Measurements from ENCODE around the gene GAS7. TPM values are rescaled to one million over a fixed set of nuclear protein-coding genes. Genes with fewer than 3 reads are reported as not detected.

Gene GAS7
- total and polyA plus RNA-seq, 10 of the 15 experiments (the other 5 are each of a cell fraction or from before 2014, with no cell fraction given) = 2.3 to 53.4 (median 24.0) TPM

GRCh38 chr17:10241781-10242180 is 43.4 kb upstream of the GAS7 start:
- intact Hi-C loops (cut with micrococcal nuclease; ENCODE audit: unreplicated experiment) (no loop called here), in situ Hi-C loops (cut with MboI) (no loop called here)
- CTCF ChIA-PET = no interaction called here
- DNase-seq (ENCODE audit: low read depth, low spot score) (no peak), ATAC-seq (no peak), FAIRE-seq (no peak)
- BruUV-seq (replicated peaks) = no TSS peak
- Histone ChIP-seq H3K9ac (ENCODE audit: control insufficient read depth, insufficient read depth, low read length) (no peak overlapping the region), H3K9me3 (replicated peaks; ENCODE audit: control insufficient read depth, insufficient read depth, low read length) (no peaks in the 10 kb centered on the region), H3K36me3 (ENCODE audit: control insufficient read depth in 2 of 2, insufficient read depth in 2 of 2, low read length in 1 of 2) (no peaks in the 10 kb centered on the region), H3K79me2 (ENCODE audit: control insufficient read depth, insufficient read depth, low read length) (no peaks in the 10 kb centered on the region), H3K27ac (ENCODE audit: control insufficient read depth, insufficient read depth) (no peak overlapping the region), H4K20me1 (ENCODE audit: control insufficient read depth, insufficient read depth) (no peaks in the 10 kb centered on the region), H3K4me3 (no peak overlapping the region), H2AFZ (ENCODE audit: control insufficient read depth, low read depth, low read length) (no peak overlapping the region), H3K4me1 (ENCODE audit: control insufficient read depth, insufficient read depth, low read length) (no peaks in the 10 kb centered on the region), H3K4me2 (ENCODE audit: control insufficient read depth, insufficient read depth) (no peak overlapping the region), H3K27me3 (replicated peaks in 1 of 2; ENCODE audit: control insufficient read depth in 2 of 2, insufficient read depth in 2 of 2, low read length in 1 of 2) (no peaks in the 10 kb centered on the region)
- POLR2A ChIA-PET = no interaction called here
- SMC1A ChIA-PET (ENCODE audit: uncharacterized antibody, unreplicated experiment) = no interaction called here
- TF ChIP-seq CHD1 (IDR thresholded peaks at IDR 0.05; ENCODE audit: low read depth, low read length) (no peak), RAD51 (IDR thresholded peaks at IDR 0.05) (no peak), NFYB (IDR thresholded peaks at IDR 0.05; ENCODE audit: insufficient read depth, low read depth, low read length) (no peak), POLR2A (IDR thresholded peaks at IDR 0.05; ENCODE audit: low read depth, low read length) (no peak), PAX8 (IDR thresholded peaks at IDR 0.05) (no peak), TCF12 (IDR thresholded peaks at IDR 0.05; ENCODE audit: low read depth, low read length) (no peak), ATF3 (IDR thresholded peaks at IDR 0.05; ENCODE audit: borderline replicate concordance, extremely low read depth, low read depth, low read length) (no peak), EP300 (IDR thresholded peaks at IDR 0.05; ENCODE audit: borderline replicate concordance in 1 of 2, control insufficient read depth in 1 of 2, low read depth in 2 of 2, low read length in 2 of 2) (no peak), MXI1 (IDR thresholded peaks at IDR 0.05; ENCODE audit: low read depth, low read length) (no peak), ZZZ3 (IDR thresholded peaks at IDR 0.05; ENCODE audit: control insufficient read depth, insufficient read length, low read depth) (no peak), SUPT20H (IDR thresholded peaks at IDR 0.05; ENCODE audit: borderline replicate concordance, control insufficient read depth, low read depth, low read length) (no peak), TCF7 (IDR thresholded peaks at IDR 0.05; ENCODE audit: borderline replicate concordance) (no peak), IRF5 (IDR thresholded peaks at IDR 0.05; ENCODE audit: borderline replicate concordance) (no peak), ZNF217 (IDR thresholded peaks at IDR 0.05) (no peak), POLR2AphosphoS5 (IDR thresholded peaks at IDR 0.05; ENCODE audit: low read length) (no peak), POLR2AphosphoS2 (IDR thresholded peaks at IDR 0.05; ENCODE audit: low read depth, low read length) (no peak)
- RAD21 ChIA-PET (ENCODE audit: unreplicated experiment) = no interaction called here
- WGBS (ENCODE audit: insufficient coverage, insufficient replicate concordance, low lambda C conversion rate, missing lambda C conversion rate) = 50% methylated on average over 4 of the region's 4 CpGs
